Body of pancreas (tissue), 4 donors: ENCODE data around the gene GYG2. TPM values are rescaled to one million over a fixed set of nuclear protein-coding genes. Genes with fewer than 3 reads are reported as not detected.
"Not testable (repeated sequence)": the region's sequence is repeated elsewhere in the genome, so short reads cannot be mapped to it uniquely, and the experiment has no call there.

Experiments used
- ATAC-seq: fragments of 150-250 bp; one replicate; pipeline ENCODE4 v1.9.1; 2016
- DNase-seq, 4 donors: peaks; one replicate each; pipeline ENCODE4 v3.0.0-alpha.2; 2019
- H3K27ac ChIP-seq, 4 donors: fragments of 200-600 bp; sonication (generic); 1 replicate in 3 of 4; 2 replicates in 1 of 4; pipeline versions ENCODE4 v1.5.1 to v1.6.1; 2016 to 2019; ENCODE audit warnings: mild to moderate bottlenecking in 1 of 4, mixed read lengths in 1 of 4, moderate library complexity in 1 of 4
- H3K27me3 ChIP-seq, 2 donors: fragments of 200-600 bp; sonication (generic); one replicate each; pipeline ENCODE4 v1.6.0; 2016; ENCODE audit warnings: mild to moderate bottlenecking in 1 of 2
- H3K36me3 ChIP-seq, 2 donors: fragments of 200-600 bp; sonication (generic); replicated peaks in 1 of 2; 2 replicates each; pipeline ENCODE4 v1.5.1; 2016; ENCODE audit warnings: low read depth in 2 of 2; ENCODE audit not compliant: insufficient read depth in 1 of 2
- H3K4me1 ChIP-seq: fragments of 200-600 bp; sonication (generic); one replicate; pipeline ENCODE4 v1.6.0; 2016
- H3K4me3 ChIP-seq, 2 donors: fragments of 200-600 bp; sonication (generic); 1 replicate in 1 of 2; 2 replicates in 1 of 2; pipeline ENCODE4 v1.5.1; 2016 to 2019
- H3K9me3 ChIP-seq, 3 donors: fragments of 200-600 bp; sonication (generic); 1 replicate in 2 of 3; 2 replicates in 1 of 3; pipeline ENCODE4 v1.5.1; 2016
- POLR2A ChIP-seq, 3 donors: fragments of 450-650 bp; IDR thresholded peaks; one replicate each; pipeline ENCODE4 v1.6.1; 2016; ENCODE audit warnings: antibody characterized with exemption in 3 of 3, mild to moderate bottlenecking in 2 of 3
- WGBS, 2 donors: methylation state at CpG; one replicate each; pipeline ENCODE4 v1.1.5; 2017; 5-methylcytosine and 5-hydroxymethylcytosine counted together
- intact Hi-C: fragments of 100-400 bp; cut with DNase I; formaldehyde crosslinking; loops from one replicate; pipeline ENCODE4 v1.15.1; 2023
- total RNA-seq, 2 donors: library from RNA; depleted of rRNA; stranded (reverse); fragments of >200 nt; gene quantifications; one replicate each; pipeline ENCODE4 v1.1.0, GENCODE V29; 2016
- TF ChIP-seq, protein P1 (sequence below), 7 experiments: fragments of 450-650 bp in 4 of 7; fragments of 200-600 bp in 3 of 7; sonication (generic) in 3 of 7; IDR thresholded peaks; one replicate each; pipeline ENCODE4 v1.5.1; 2016 to 2019; ENCODE audit warnings: antibody characterized with exemption in 7 of 7

Gene GYG2
- total RNA-seq, 2 donors from 2014 or later: 6.0 to 21.4 TPM

GRCh38 chrX:2804106-2804843 is 24.5 kb upstream of the GYG2 start:
- H3K27me3 ChIP-seq, H3K9me3 ChIP-seq, ATAC-seq, H3K27ac ChIP-seq, H3K36me3 ChIP-seq, intact Hi-C loops, H3K4me3 ChIP-seq, H3K4me1 ChIP-seq: not testable (repeated sequence)
- WGBS, 2 donors: 73 to 81% methylated on average over 5 of the region's 18 CpGs
- DNase-seq: peak in 1 of 4 donors; percentile 3

GRCh38 chrX:2804858-2805257 is 23.9 kb upstream of the GYG2 start:
- H3K27ac ChIP-seq, H3K4me3 ChIP-seq, H3K27me3 ChIP-seq, H3K4me1 ChIP-seq, intact Hi-C loops, H3K36me3 ChIP-seq, H3K9me3 ChIP-seq: not testable (repeated sequence)
- DNase-seq (peak in 1 of 4 donors; percentile 9), ATAC-seq (peak; percentile 35)
- 90% methylated on average over 5 of the region's 20 CpGs; no CpG with 5 or more reads in 1 of the 2 donors for WGBS, 2 donors

DNA sequence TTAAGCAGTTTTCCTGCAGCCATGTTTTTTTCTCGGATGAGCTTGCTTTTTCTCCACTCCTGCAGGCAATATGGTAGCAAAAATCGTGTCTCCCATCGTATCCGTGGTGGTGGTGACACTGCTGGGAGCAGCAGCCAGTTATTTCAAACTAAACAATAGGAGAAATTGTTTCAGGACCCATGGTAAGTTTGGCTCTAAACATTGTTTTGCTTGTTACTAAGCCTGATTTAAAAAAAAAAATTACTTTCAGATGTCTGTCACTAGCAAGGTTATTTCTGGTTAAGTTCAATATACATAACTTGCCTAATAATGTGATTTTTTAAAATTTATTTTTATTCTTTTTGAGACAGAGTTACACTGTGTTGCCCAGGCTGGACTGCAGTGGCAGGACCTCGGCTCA is 17.5 kb upstream of the GYG2 start:
- H3K4me3 ChIP-seq: no peak overlapping the region
- H3K27me3 ChIP-seq: no peaks in the 10 kb centered on the region
- H3K9me3 ChIP-seq: no peaks in the 10 kb centered on the region
- H3K27ac ChIP-seq: no peak overlapping the region
- DNase-seq: no peak
- H3K36me3 ChIP-seq: no peaks in the 10 kb centered on the region
- 66 to 68% methylated on average over 5 of the region's 5 CpGs for WGBS, 2 donors
- no peak for TF ChIP-seq POLR2A (IDR thresholded peaks at IDR 0.05)
- TF ChIP-seq, protein P1, sequence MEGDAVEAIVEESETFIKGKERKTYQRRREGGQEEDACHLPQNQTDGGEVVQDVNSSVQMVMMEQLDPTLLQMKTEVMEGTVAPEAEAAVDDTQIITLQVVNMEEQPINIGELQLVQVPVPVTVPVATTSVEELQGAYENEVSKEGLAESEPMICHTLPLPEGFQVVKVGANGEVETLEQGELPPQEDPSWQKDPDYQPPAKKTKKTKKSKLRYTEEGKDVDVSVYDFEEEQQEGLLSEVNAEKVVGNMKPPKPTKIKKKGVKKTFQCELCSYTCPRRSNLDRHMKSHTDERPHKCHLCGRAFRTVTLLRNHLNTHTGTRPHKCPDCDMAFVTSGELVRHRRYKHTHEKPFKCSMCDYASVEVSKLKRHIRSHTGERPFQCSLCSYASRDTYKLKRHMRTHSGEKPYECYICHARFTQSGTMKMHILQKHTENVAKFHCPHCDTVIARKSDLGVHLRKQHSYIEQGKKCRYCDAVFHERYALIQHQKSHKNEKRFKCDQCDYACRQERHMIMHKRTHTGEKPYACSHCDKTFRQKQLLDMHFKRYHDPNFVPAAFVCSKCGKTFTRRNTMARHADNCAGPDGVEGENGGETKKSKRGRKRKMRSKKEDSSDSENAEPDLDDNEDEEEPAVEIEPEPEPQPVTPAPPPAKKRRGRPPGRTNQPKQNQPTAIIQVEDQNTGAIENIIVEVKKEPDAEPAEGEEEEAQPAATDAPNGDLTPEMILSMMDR (IDR thresholded peaks at IDR 0.05): no peak
- no peaks in the 10 kb centered on the region for H3K4me1 ChIP-seq
- intact Hi-C loops: no loop called here
- ATAC-seq: no peak

GRCh38 chrX:2812161-2812907 is 16.4 kb upstream of the GYG2 start:
- intact Hi-C loops, ATAC-seq, H3K4me3 ChIP-seq, H3K27me3 ChIP-seq, H3K36me3 ChIP-seq, H3K4me1 ChIP-seq, H3K9me3 ChIP-seq, H3K27ac ChIP-seq: not testable (repeated sequence)
- 29 to 94% methylated on average over 4 to 13 of the region's 16 CpGs for WGBS, 2 donors
- DNase-seq: peak; percentile 30 to 55 (median 40)
- TF ChIP-seq, protein P1 (IDR thresholded peaks at IDR 0.05): peak in 6 of 7 experiments; percentile 21 to 76 (median 64)

DNA sequence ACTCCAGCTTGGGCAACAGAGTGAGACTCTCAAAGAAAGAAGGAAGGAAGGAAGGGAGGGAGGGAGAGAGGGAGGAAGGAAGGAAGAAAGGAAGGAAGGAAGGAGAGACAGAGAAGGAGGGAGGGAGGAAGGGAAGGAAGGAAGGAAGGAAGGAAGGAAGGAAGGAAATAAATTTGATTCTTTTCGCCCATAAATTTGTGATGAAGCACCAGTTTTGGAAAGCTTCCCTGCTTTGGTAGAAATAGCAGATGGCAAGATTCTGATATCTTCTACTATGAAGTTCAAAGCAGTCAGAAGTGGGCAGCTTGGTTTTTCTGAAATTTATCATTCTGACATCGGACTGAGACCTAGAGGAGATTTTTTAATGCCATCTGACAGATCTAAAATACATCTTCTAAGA is 11.7 kb upstream of the GYG2 start:
- no peak overlapping the region for H3K27ac ChIP-seq
- DNase-seq (no peak), ATAC-seq (no peak)
- no peaks in the 10 kb centered on the region for H3K9me3 ChIP-seq
- intact Hi-C loops: no loop called here
- H3K27me3 ChIP-seq: no peaks in the 10 kb centered on the region
- no peak overlapping the region for H3K4me3 ChIP-seq
- H3K36me3 ChIP-seq: no peaks in the 10 kb centered on the region
- 69 to 83% methylated on average over 2 of the region's 2 CpGs for WGBS, 2 donors
- TF ChIP-seq POLR2A (IDR thresholded peaks at IDR 0.05): no peak
- TF ChIP-seq, protein P1 (IDR thresholded peaks at IDR 0.05): no peak
- no peaks in the 10 kb centered on the region for H3K4me1 ChIP-seq
